Posterior vena cava (tissue), 2 donors: ENCODE data around the gene GPR173. TPM values are rescaled to one million over a fixed set of nuclear protein-coding genes. Genes with fewer than 3 reads are reported as not detected.

Experiments
- DNase-seq: peaks from one replicate; pipeline ENCODE4 v3.0.0-alpha.2; 2020; ENCODE audit warnings: low spot score
- intact Hi-C, 2 donors: fragments of 100-400 bp; cut with DNase I; formaldehyde crosslinking; loops; one replicate each; pipeline versions ENCODE4 v1.14.1 to v1.14.2; 2022 to 2023
- total RNA-seq, 2 donors: library from RNA; stranded (reverse); fragmentation: NEBNext Ultra II Directional; extraction: Animal tissue kit (Norgen Biotek cat#: 25700); gene quantifications; one replicate each; pipeline ENCODE4 v1.2.1, GENCODE V29; 2021
- donor health status: DM: yes; HTN: yes; CAD: no.
- donor health status: DM: yes; HTN: yes; CAD: no.

The GPR173 gene
- total RNA-seq, 2 donors from 2014 or later, result 2.7 to 3.7 TPM

DNA sequence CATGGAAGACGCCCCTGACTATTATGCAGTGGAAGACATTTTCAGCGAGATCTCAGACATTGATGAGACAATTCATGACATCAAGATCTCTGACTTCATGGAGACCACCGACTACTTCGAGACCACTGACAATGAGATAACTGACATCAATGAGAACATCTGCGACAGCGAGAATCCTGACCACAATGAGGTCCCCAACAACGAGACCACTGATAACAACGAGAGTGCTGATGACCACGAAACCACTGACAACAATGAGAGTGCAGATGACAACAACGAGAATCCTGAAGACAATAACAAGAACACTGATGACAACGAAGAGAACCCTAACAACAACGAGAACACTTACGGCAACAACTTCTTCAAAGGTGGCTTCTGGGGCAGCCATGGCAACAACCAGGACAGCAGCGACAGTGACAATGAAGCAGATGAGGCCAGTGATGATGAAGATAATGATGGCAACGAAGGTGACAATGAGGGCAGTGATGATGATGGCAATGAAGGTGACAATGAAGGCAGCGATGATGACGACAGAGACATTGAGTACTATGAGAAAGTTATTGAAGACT, 37.2 kb downstream of the GPR173 start:
- intact Hi-C loops, result no loop called here
- no peak for DNase-seq

- no peak for DNase-seq
- intact Hi-C loops, result no loop called here
Measured at GRCh38 chrX:53086464-53086863, 37.9 kb downstream of the GPR173 start.

DNA sequence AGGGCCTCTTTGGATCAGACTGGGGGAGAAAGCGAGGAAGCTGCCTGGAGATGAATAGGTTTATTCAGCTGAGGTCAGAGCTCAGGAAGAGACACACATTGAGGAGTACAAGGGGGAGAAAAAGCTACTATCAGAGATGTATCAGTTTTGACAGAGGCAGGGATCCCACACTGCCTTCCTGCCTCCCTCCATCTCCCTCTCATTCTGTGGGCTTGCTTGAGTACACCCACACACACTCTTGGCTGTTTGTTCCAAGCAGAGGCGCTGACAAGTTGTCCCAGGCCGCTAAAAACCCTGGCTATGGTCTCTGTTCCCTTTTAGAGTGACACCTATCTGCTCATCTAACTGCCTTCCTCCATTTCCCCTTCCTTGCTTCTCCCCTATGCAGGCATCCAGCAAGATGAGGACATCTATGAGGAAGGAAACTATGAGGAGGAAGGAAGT, 38.8 kb downstream of the GPR173 start:
- intact Hi-C loops, result no loop called here
- no peak for DNase-seq

DNA sequence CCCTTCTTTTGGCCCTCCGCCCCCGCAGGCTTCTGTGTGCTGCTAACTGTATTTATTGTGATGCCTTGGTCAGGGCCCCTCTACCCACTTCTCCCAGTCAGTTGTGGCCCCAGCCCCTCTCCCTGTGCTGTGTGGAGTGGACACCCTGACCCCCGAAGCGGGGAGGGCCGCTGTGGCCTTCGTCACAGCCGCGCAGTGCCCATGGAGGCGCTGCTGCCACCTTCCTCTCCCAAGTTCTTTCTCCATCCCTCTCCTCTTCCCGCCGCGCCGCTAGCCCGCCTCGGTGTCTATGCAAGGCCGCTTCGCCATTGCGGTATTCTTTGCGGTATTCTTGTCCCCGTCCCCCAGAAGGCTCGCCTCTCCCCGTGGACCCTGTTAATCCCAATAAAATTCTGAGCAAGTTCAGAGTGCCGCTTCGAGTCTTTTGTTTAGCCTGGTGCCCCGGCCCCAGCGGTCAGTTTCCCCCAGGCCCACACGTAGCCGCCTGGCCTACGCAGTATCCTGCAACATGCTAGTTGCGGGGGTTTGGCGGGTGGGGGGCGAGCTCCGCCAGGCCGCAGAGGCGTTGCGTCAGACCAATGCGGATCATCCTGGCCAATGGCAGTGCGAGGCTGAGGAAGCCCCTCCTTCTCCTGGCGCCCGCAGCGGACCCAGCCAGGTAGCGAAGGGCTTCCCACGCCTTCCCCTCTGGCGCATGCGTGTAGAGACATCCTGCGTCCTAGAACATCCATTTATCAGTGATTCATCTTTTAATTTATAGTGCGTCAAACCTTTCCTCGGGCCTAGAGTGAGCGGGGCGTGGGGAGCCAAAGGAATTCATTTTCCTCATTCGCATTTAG, 39.8 kb downstream of the GPR173 start:
- peak; percentile 93 for DNase-seq
- intact Hi-C loops, result no loop called here

DNA sequence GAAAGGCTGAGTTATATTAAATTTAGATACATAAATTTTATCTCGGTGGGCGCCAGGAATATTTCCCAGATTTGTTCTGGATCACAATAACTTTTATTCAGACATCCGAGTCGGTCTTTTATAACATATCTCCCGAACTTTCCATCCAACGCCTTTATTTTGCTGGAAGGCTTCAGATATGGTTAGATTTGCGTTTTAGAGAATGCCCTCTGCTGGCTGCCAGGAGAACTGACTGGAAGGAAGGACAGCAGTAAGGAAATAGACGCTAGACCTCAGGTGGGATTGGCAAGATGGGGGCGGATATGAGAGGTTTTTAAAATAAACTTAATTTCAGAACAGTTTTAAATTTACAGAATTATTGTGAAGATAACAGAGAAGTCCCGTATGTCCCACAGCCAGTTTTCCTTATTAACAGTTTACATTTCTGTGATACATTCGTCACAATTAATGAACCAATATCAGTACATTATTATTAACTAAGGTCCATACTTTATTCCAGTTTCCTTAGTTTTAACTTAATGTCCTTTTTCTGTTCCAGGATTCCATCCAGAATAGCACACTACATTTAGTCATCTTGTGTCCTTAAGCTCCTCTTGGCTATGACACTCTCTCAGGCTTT, 40.7 kb downstream of the GPR173 start:
- intact Hi-C loops, result no loop called here
- DNase-seq, result no peak

- DNase-seq, result no peak
- intact Hi-C loops, result no loop called here
Measured at GRCh38 chrX:53089925-53090324, 41.3 kb downstream of the GPR173 start.

GRCh38 chrX:53091354-53091753, 42.8 kb downstream of the GPR173 start:
- DNase-seq, result no peak
- intact Hi-C loops, result no loop called here

GRCh38 chrX:53093177-53093655, 44.6 kb downstream of the GPR173 start:
- intact Hi-C loops, result no loop called here
- peak; percentile 94 for DNase-seq

GRCh38 chrX:53093748-53094581, 45.4 kb downstream of the GPR173 start, which contains the start of gene KANTR:
TSS of gene KANTR (plus strand) at chrX:53094142. CDS start at chrX:53124273, 30,131 bp downstream.
- intact Hi-C loops, result no loop called here
- DNase-seq, result peak; percentile 93

DNA sequence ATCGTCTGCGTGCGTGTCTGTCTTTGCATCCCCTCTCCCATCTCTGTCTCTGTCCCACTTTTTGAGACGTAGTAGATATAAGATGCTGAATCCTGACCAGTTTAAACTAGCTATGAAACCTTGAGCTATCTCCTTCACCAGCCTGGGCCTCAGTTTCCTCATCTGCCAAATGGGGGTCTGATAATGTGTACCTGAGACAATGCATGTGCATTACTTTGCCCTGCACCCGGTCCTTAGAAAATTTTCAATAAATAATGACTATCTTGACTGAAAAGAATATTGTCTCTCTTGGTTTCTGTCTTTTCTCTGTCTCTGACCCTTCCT, 46.0 kb downstream of the GPR173 start:
- intact Hi-C loops, result no loop called here
- DNase-seq, result no peak

GRCh38 chrX:53095796-53096195, 47.2 kb downstream of the GPR173 start:
- intact Hi-C loops, result loop anchor here in 1 of 2 donors (5.0 kb wide), 1 partner anchor 1927 kb away; no protein-coding TSS in a partner anchor
- no peak for DNase-seq

DNA sequence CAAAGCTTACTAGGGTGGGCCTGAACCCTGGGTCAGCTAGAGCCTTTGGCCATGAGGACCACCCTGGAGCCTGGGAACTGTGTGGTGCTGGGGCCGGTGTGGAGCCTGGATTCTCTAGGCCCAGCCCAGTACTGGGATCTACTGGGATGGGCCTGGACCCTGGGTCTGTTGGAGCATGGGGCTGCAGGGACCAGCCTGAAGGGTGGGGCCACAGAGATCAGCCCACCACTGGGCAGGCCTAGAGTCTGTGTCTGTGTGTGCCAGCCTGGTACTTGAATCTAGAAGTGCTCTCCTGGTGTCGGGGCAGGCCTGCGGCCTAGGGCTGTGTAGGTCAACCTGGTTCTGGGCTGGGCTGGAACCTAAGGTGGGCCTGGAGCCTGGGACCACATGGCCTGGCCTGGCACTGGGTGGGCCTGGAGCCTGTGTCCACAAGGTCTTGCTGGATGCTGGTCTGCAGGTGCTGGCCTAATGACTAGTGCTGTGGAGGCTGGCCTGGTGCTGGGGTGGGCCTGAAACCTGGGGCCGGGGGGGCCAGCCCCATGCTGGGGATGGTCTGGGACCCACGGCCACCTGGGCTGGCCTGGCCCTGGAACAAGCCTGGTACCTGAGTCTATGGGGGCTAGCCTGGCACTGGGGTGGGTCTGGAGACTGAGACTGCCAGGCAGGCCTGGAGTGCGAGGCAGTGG, 66.4 kb downstream of the GPR173 start:
- no peak for DNase-seq
- intact Hi-C loops, result no loop called here

DNA sequence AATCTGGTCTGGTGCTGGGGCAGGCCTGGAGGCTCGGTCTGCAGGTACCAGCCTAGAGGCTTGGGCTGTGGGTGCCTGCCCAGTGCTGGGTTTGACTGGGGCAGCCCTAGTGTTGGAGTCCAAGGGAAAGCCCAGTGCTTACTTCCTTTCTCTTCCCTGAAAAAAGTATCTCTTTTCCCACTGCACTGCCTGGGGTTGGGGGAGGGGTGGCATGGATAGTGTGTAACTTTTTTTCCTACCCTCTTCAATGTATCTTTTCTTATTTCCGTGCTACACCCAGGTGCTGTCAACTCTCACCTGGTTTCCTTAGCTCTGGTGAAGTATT, 66.9 kb downstream of the GPR173 start:
- DNase-seq, result no peak
- intact Hi-C loops, result no loop called here

DNA sequence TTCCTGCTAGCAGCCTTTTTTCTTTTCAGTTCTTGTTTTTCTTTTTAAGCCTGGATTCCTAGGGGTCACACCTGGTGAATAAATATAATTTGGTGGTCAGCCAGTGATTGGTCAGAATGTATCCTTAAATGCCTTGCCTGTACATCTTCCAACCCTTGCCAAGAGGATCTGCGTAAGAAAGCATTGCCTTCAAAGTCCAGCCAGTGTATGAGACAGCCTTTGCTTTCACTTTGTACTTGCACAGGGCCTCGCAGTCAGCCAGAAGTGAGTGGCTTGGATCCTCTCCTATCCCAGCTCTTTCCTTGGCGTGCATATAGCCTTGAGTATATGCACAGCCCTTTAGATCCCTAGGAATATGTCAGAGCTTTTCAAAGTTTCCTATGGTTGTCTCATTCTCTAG, 67.5 kb downstream of the GPR173 start:
- no peak for DNase-seq
- intact Hi-C loops, result no loop called here

- no peak for DNase-seq
- intact Hi-C loops, result no loop called here
Measured at GRCh38 chrX:53122013-53122412, 73.4 kb downstream of the GPR173 start.

- intact Hi-C loops, result loop anchor here in 1 of 2 donors (5.0 kb wide), 1 partner anchor 1037 kb away; no protein-coding TSS in a partner anchor
Measured at GRCh38 chrX:53125506-53125905, 76.9 kb downstream of the GPR173 start.

DNA sequence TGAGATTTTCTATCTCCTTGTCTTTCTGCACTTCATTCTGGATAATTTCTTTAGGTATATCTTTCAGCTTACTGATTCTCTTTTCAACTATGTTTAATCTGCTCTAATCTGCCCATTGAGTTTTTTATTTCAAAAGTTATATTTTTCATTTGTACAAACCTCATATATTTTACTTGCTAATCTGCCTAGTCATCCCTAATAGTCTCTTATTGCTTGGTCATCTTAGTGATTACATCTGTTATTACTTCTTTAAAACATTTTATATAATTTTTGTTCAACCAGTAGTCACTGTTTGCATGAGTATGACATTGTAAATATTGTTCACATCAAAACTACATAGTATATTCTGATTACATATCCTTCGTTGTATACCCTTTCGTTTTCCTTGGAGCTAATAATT, 77.8 kb downstream of the GPR173 start:
- intact Hi-C loops, result loop anchor here in 1 of 2 donors (5.0 kb wide), 1 partner anchor 1036 kb away; no protein-coding TSS in a partner anchor
- DNase-seq, result no peak

More at GRCh38 chrX:53125506-53125905, 76.9 kb downstream of the GPR173 start:
- DNase-seq, result no peak

- intact Hi-C loops, result loop anchor here in 1 of 2 donors (5.0 kb wide), 1 partner anchor 1034 kb away; no protein-coding TSS in a partner anchor
Measured at GRCh38 chrX:53128097-53128749, 79.6 kb downstream of the GPR173 start.

More at GRCh38 chrX:53128097-53128749, 79.6 kb downstream of the GPR173 start:
- DNase-seq, result no peak
